Mesendoderm (in vitro differentiated cells): ENCODE data around the gene ARSB.
"Not testable (repeated sequence)": the region's sequence is repeated elsewhere in the genome, so short reads cannot be mapped to it uniquely, and the experiment has no call there.

ENCODE experiments used
- DNase-seq: peaks from one replicate; pipeline ENCODE4 v3.0.0; 2013
- H2AK5ac ChIP-seq: 2 replicates; pipeline ENCODE4 v1.6.1; 2013; ENCODE audit warnings: low read length, inconsistent platforms
- H2BK120ac ChIP-seq: 2 replicates; pipeline ENCODE4 v1.6.1; 2013; ENCODE audit warnings: low read depth, mild to moderate bottlenecking, low read length, moderate library complexity, mixed read lengths
- H2BK15ac ChIP-seq: replicated peaks from 2 replicates; pipeline ENCODE4 v1.6.1; 2013; ENCODE audit warnings: low read depth, mild to moderate bottlenecking, moderate library complexity
- H2BK5ac ChIP-seq: 2 replicates; pipeline ENCODE4 v1.6.1; 2013; ENCODE audit warnings: low read length, inconsistent platforms
- H3K18ac ChIP-seq: 2 replicates; pipeline ENCODE4 v1.6.1; 2013; ENCODE audit warnings: mild to moderate bottlenecking, low read length, mixed read lengths
- H3K23ac ChIP-seq: one replicate; pipeline ENCODE4 v1.6.1; 2013; ENCODE audit warnings: low read length
- H3K27ac ChIP-seq: 2 replicates; pipeline ENCODE4 v1.5.1; 2013; ENCODE audit warnings: low read depth, mild to moderate bottlenecking, inconsistent platforms, low read length, moderate library complexity
- H3K27me3 ChIP-seq: 2 replicates; pipeline ENCODE4 v1.6.1; 2013; ENCODE audit warnings: low read length, control low read depth, mild to moderate bottlenecking, inconsistent platforms; ENCODE audit not compliant: insufficient read depth, poor library complexity
- H3K36me3 ChIP-seq: 2 replicates; pipeline ENCODE4 v1.6.1; 2013; ENCODE audit warnings: low read length, inconsistent platforms; ENCODE audit not compliant: control insufficient read depth, insufficient read depth
- H3K4ac ChIP-seq: one replicate; pipeline ENCODE4 v1.6.1; 2013; ENCODE audit warnings: low read depth, mild to moderate bottlenecking, low read length, moderate library complexity
- H3K4me1 ChIP-seq: 2 replicates; pipeline ENCODE4 v1.6.1; 2013; ENCODE audit warnings: low read depth, low read length, inconsistent platforms; ENCODE audit not compliant: control insufficient read depth
- H3K4me2 ChIP-seq: 2 replicates; pipeline ENCODE4 v1.6.1; 2013; ENCODE audit warnings: low read length
- H3K4me3 ChIP-seq: 2 replicates; pipeline ENCODE4 v1.5.1; 2013; ENCODE audit warnings: mild to moderate bottlenecking, low read length
- H3K56ac ChIP-seq: one replicate; pipeline ENCODE4 v1.6.1; 2013; ENCODE audit warnings: low read length
- H3K79me1 ChIP-seq: 2 replicates; pipeline ENCODE4 v1.6.1; 2013; ENCODE audit warnings: low read length, inconsistent platforms
- H3K79me2 ChIP-seq: 2 replicates; pipeline ENCODE4 v1.6.1; 2013; ENCODE audit warnings: mild to moderate bottlenecking, low read length; ENCODE audit not compliant: control insufficient read depth, insufficient read depth
- H3K9ac ChIP-seq: 2 replicates; pipeline ENCODE4 v1.6.1; 2013; ENCODE audit warnings: low read length, inconsistent platforms
- H4K5ac ChIP-seq: one replicate; pipeline ENCODE4 v1.6.1; 2013; ENCODE audit warnings: low read length
- H4K8ac ChIP-seq: one replicate; pipeline ENCODE4 v1.6.1; 2013; ENCODE audit warnings: low read depth, mild to moderate bottlenecking, control low read depth, low read length, moderate library complexity
- WGBS: extraction: QIAGEN DNeasy Blood & Tissue Kit; methylation state at CpG from one replicate; pipeline ENCODE4 v1.1.7; 2013; ENCODE audit warnings: low lambda C conversion rate, missing lambda C conversion rate; ENCODE audit not compliant: insufficient coverage; ENCODE audit errors: extremely low coverage; 5-methylcytosine and 5-hydroxymethylcytosine counted together

The ARSB gene

GRCh38 chr5:78763659-78764189 lies 221.4 kb downstream of the ARSB start:
- H4K5ac ChIP-seq, result no peak overlapping the region
- no peaks in the 10 kb centered on the region for H3K36me3 ChIP-seq
- no peak overlapping the region for H4K8ac ChIP-seq
- no peak overlapping the region for H3K18ac ChIP-seq
- H3K27ac ChIP-seq, result no peak overlapping the region
- no peaks in the 10 kb centered on the region for H3K27me3 ChIP-seq
- H2AK5ac ChIP-seq, result no peak overlapping the region
- no peak overlapping the region for H3K56ac ChIP-seq
- H3K4me2 ChIP-seq, result no peak overlapping the region
- H2BK15ac ChIP-seq, result no peak overlapping the region
- no peaks in the 10 kb centered on the region for H3K79me1 ChIP-seq
- H3K23ac ChIP-seq, result no peak overlapping the region
- no peak overlapping the region for H3K4ac ChIP-seq
- no peak overlapping the region for H2BK120ac ChIP-seq
- H2BK5ac ChIP-seq, result no peak overlapping the region
- H3K79me2 ChIP-seq, result no peaks in the 10 kb centered on the region
- no peak overlapping the region for H3K9ac ChIP-seq
- WGBS, result no CpG with 5 or more reads among the region's 6 CpGs
- H3K4me1 ChIP-seq, result peaks cover 1% of the 10 kb centered on the region
- no peak overlapping the region for H3K4me3 ChIP-seq
- DNase-seq, result no peak

- not testable (repeated sequence) for H3K27ac ChIP-seq, H4K8ac ChIP-seq, H2BK120ac ChIP-seq, H3K79me2 ChIP-seq, H2BK15ac ChIP-seq, H3K56ac ChIP-seq, DNase-seq, H4K5ac ChIP-seq, H3K9ac ChIP-seq, H3K36me3 ChIP-seq, H2BK5ac ChIP-seq, H3K18ac ChIP-seq, H3K4me1 ChIP-seq, H3K4me2 ChIP-seq, H3K4me3 ChIP-seq, H3K23ac ChIP-seq, H2AK5ac ChIP-seq, H3K4ac ChIP-seq, H3K27me3 ChIP-seq, H3K79me1 ChIP-seq
- WGBS, result no CpG with 5 or more reads among the region's 5 CpGs
Measured at GRCh38 chr5:78762743-78763142, 222.4 kb downstream of the ARSB start.

GRCh38 chr5:78761840-78762239 lies 223.3 kb downstream of the ARSB start:
- Histone ChIP-seq H3K18ac (no peak overlapping the region), H3K4me1 (peaks cover 1% of the 10 kb centered on the region), H2AK5ac (no peak overlapping the region), H3K27ac (no peak overlapping the region), H4K8ac (no peak overlapping the region), H3K79me2 (no peaks in the 10 kb centered on the region), H2BK15ac (no peak overlapping the region), H3K4me3 (no peak overlapping the region), H3K4me2 (no peak overlapping the region), H4K5ac (no peak overlapping the region), H3K9ac (no peak overlapping the region), H3K23ac (no peak overlapping the region), H3K4ac (no peak overlapping the region), H2BK5ac (no peak overlapping the region), H3K79me1 (no peaks in the 10 kb centered on the region), H2BK120ac (no peak overlapping the region), H3K27me3 (no peaks in the 10 kb centered on the region), H3K56ac (no peak overlapping the region), H3K36me3 (no peaks in the 10 kb centered on the region)
- WGBS, result no CpG with 5 or more reads among the region's 6 CpGs
- DNase-seq, result no peak

GRCh38 chr5:78760770-78761169 lies 224.3 kb downstream of the ARSB start:
- Histone ChIP-seq H3K9ac (no peak overlapping the region), H3K27ac (no peak overlapping the region), H3K56ac (no peak overlapping the region), H3K4me2 (no peak overlapping the region), H2BK120ac (no peak overlapping the region), H2AK5ac (no peak overlapping the region), H3K23ac (no peak overlapping the region), H3K27me3 (no peaks in the 10 kb centered on the region), H3K4me3 (no peak overlapping the region), H3K79me1 (no peaks in the 10 kb centered on the region), H4K5ac (no peak overlapping the region), H4K8ac (no peak overlapping the region), H2BK5ac (no peak overlapping the region), H3K4me1 (peaks cover 1% of the 10 kb centered on the region), H3K18ac (no peak overlapping the region), H3K79me2 (no peaks in the 10 kb centered on the region), H2BK15ac (no peak overlapping the region), H3K36me3 (no peaks in the 10 kb centered on the region), H3K4ac (no peak overlapping the region)
- peak; percentile 32 for DNase-seq

- H3K56ac ChIP-seq, result no peak overlapping the region
- no peak overlapping the region for H3K27ac ChIP-seq
- H3K4me2 ChIP-seq, result no peak overlapping the region
- H3K36me3 ChIP-seq, result no peaks in the 10 kb centered on the region
- no peak overlapping the region for H3K9ac ChIP-seq
- H2BK5ac ChIP-seq, result no peak overlapping the region
- H3K79me2 ChIP-seq, result no peaks in the 10 kb centered on the region
- no peak overlapping the region for H3K18ac ChIP-seq
- no peak overlapping the region for H3K4ac ChIP-seq
- no peak overlapping the region for H3K23ac ChIP-seq
- H4K5ac ChIP-seq, result no peak overlapping the region
- H2AK5ac ChIP-seq, result no peak overlapping the region
- no peak overlapping the region for H2BK15ac ChIP-seq
- no peak for DNase-seq
- no peak overlapping the region for H2BK120ac ChIP-seq
- H4K8ac ChIP-seq, result no peak overlapping the region
- no peak overlapping the region for H3K4me3 ChIP-seq
- no peaks in the 10 kb centered on the region for H3K79me1 ChIP-seq
- H3K27me3 ChIP-seq, result no peaks in the 10 kb centered on the region
- H3K4me1 ChIP-seq, result peaks cover 1% of the 10 kb centered on the region
- WGBS, result no CpG with 5 or more reads among the region's 3 CpGs
Measured at GRCh38 chr5:78760366-78760765, 224.7 kb downstream of the ARSB start.

- H3K79me1 ChIP-seq, result no peaks in the 10 kb centered on the region
- H4K5ac ChIP-seq, result no peak overlapping the region
- no CpG with 5 or more reads among the region's 2 CpGs for WGBS
- no peak overlapping the region for H4K8ac ChIP-seq
- no peak overlapping the region for H3K23ac ChIP-seq
- no peak overlapping the region for H3K4me2 ChIP-seq
- no peaks in the 10 kb centered on the region for H3K36me3 ChIP-seq
- no peaks in the 10 kb centered on the region for H3K79me2 ChIP-seq
- H2BK120ac ChIP-seq, result no peak overlapping the region
- no peak overlapping the region for H3K56ac ChIP-seq
- H3K27me3 ChIP-seq, result no peaks in the 10 kb centered on the region
- H3K9ac ChIP-seq, result no peak overlapping the region
- H3K4me3 ChIP-seq, result no peak overlapping the region
- no peak overlapping the region for H2BK5ac ChIP-seq
- no peaks in the 10 kb centered on the region for H3K4me1 ChIP-seq
- H2AK5ac ChIP-seq, result no peak overlapping the region
- DNase-seq, result no peak
- H3K27ac ChIP-seq, result no peak overlapping the region
- H3K4ac ChIP-seq, result no peak overlapping the region
- no peak overlapping the region for H2BK15ac ChIP-seq
- no peak overlapping the region for H3K18ac ChIP-seq
Measured at GRCh38 chr5:78758169-78758839, 226.8 kb downstream of the ARSB start.
